NCI-H187 treated with DMSO at 0.1 percent for 48 hours (cell line): Measurements from ENCODE around the gene THAP8.
"Not testable (repeated sequence)": the region's sequence is repeated elsewhere in the genome, so short reads cannot be mapped to it uniquely, and the experiment has no call there.

Experiments used
- DNase-seq: peaks from one replicate; lab custom pipeline; 2025; lab: John Stamatoyannopoulos, UW

THAP8 gene

DNA sequence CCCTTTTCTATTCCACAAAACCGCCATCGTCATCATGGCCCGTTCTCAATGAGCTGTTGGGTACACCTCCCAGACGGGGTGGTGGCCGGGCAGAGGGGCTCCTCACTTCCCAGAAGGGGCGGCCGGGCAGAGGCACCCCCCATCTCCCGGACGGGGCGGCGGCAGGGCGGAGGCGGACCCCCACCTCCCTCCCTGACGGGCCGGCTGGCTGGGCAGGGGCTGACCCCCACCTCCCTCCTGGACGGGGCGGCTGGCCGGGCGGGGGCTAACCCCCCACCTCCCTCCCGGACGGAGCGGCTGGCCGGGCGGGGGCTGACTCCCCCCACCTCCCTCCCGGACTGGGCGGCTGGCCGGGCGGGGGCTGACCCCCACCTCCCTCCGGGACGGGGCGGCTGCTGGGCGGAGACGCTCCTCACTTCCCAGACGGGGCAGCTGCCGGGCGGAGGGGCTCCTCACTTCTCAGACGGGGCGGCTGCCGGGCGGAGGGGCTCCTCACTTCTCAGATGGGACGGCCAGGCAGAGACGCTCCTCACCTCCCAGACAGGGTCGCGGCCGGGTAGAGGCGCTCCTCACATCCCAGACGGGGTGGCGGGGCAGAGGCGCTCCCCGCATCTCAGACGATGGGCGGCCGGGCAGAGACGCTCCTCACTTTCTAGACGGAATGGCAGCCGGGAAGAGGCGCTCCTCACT lies 14.9 kb upstream of the THAP8 start:
- DNase-seq = not testable (repeated sequence)

DNA sequence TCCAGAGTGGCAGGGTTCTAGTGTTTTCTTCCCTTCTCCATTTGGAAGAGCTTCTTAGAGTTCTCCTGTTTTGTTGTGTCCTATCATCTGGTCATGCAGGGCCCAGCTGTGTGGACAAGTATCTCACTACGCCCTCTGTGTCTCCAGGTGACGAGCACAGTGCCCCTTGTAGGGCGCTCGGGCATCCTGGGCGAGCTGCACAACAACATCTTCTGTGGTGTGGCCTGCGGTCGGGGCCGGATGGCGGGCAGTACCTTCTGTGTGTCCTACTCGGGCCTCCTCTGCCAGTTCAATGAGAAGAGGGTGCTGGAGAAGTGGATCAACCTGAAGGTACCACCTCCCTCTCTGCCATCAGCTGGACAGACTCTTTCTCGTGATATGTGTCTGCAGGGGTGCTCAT lies 13.6 kb upstream of the THAP8 start:
- DNase-seq = no peak

- DNase-seq = no peak
Measured at GRCh38 chr19:36064826-36065225, 10.7 kb upstream of the THAP8 start.

- no peak for DNase-seq
Measured at GRCh38 chr19:36061367-36061766, 7.3 kb upstream of the THAP8 start.

DNA sequence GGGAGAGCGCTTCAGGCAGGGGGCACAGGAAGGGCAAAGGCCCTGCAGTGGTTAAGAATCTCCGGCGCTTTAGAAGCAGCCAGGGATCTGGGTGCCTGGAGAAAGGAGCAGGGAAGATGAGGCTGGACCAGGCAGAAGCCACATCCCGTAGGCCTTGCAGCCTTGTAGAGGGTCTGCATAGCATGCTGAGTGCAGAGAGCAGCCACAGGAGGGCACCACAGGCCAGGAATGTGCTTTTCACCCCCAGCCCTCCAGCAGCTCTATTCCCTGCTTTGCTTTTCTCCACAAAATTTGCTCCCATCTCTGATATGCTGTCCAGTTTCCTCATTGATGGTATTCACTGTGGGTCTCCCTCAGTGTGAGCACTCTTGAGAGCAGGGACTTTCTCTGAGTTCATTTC lies 6.3 kb upstream of the THAP8 start:
- DNase-seq = no peak

DNA sequence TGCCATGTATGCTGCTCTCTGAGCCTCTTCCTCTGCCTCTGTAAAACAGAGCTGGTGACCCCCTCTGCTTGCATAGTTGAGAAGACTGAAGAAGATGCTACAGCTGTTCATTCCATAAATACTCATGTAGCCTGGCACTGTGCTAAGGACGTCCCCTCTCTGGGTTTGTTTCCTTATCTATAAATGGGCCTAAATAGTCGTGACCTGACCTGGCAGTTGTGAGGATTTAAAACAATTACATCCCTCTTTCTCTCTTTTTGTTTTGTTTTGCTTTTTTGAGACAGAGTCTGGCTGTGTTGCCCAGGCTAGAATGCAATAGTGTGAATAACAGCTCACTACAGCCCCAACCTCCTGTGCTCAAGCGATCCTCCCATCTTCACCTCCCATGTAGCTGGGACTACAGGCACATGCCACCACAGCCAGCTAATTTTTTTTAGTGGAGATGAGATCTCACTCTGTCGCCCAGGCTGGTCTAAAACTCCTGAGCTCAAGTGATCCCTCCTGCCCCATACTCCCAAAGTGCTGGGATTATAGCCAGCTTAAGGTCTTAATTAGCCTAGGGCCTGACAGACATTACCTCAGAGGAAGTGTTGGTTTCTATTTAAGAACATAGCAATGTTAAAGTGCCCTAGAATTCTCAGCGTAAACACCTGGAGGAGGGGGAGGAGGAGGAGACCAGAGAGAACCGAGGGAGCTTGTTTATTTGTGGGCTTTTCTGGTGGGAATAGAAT lies 5.3 kb upstream of the THAP8 start:
- no peak for DNase-seq

- DNase-seq = no peak
Measured at GRCh38 chr19:36058481-36059179, 4.5 kb upstream of the THAP8 start.

DNA sequence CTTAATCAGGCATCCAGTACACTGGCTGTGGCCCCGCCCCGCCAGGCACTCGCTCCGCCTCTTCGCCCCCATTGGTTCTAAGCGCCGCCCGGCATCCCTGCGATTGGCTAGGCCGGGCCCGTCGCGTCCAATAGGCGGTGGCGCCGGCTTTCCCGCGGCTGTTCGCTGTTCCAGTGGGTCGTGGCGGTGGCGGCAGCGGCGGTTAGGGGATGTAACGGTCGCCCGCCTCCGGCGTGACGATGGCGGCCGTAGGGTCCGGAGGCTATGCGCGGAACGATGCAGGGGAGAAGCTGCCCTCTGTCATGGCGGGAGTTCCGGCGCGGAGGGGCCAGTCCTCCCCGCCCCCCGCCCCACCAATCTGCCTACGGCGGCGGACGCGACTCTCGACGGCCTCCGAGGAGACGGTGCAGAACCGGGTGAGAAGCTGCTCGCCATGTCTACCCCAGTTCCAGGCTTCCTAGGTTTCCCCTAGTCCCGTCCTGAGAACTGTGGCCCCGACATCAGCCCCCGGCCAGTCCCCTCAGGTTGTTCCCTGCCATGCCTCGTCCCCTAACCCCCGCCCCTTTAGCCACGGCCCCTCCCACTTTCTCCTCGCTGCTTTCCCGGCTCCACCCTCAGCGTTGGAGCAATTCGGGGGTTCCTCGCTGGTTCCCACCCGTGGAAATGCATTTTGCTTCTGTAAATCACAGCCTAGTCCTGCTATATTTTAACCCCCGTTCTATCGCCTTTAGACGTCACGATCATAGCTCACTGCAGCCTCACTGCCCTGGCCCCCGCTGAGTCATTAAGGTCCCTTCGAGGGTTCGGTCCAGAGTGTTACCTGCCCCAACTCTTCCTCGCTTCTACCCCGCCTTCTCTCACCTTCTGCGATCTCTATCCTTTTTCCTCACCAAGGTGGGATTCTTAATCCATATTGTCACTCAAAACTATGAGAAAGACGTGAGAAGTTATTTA lies 925 bp upstream of the THAP8 start, which contains the start of gene WDR62:
Gene WDR62 (plus strand): TSS at position 165 of the 954 bp plus-strand sequence. CDS start 75 bp downstream, at position 240.
- DNase-seq = peak; percentile 87

- no peak for DNase-seq
Measured at GRCh38 chr19:36051637-36052036, 2.4 kb downstream of the THAP8 start.

DNA sequence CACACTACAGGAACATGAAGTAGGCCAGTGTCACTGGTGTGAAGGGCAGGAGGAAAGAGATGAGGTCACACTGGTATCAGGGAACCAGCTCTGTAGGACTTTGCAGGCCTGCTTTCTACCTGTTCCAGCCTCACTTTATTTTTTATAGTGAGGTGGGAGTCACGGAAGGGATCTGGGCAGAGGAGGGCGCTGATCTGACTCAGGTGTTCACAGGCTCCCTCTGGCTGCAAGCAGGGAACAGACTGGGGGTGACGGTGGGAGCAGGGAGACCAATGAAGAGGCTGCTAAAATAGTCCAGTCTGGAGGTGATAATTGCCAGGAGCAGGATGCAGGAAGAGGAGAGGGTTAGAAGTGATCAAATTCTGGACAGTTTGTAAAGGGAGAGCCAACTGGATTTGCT lies 2.8 kb downstream of the THAP8 start:
- DNase-seq = no peak

DNA sequence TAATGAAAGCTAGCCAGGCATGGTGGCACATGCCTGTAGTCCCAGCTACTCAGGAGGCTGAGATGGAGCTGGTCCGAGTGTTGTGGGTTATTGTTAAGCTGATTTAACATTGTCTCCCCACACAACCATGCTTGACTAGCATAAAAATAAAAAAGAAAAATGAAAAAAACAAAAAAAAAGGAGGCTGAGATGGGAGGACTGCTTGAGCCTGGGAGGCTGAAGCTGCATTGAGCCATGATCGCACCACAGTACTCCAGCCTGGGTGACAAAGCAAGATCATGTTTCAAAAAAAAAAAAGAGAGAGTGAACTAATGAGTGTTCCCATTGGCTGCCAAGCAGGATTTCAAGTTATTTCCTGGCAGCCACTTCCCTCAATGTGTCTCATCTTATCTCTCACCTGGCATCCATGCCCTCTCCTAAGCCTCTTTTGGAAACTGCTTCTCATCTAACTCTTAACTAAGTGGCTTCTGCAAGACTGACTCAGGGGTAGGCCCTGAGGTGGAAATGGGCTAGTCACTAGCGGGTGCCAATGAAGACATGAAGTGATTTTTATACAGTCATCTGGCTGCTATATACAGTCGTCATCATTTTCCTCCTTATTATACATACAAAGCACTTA lies 4.9 kb downstream of the THAP8 start:
- DNase-seq = peak; percentile 14

DNA sequence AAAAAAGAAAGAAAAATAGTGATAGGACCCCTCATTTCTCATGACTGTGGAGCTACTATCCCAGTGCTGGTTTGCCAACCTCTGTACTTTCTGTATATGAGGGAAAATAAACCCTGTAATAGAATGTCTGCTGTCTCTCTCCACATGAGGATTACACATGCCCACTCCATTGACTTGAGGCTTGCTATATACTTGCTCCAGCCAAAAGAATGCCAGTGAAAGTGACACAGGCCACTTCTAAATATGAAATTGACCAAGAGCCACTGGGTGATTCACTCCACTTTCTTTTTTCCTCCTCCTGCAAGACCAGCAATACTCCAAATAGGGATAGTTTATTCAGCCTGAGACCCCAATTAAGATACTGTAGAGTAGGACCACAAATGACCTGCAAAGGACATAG lies 6.2 kb downstream of the THAP8 start:
- DNase-seq = no peak

- DNase-seq = no peak
Measured at GRCh38 chr19:36046443-36047050, 7.5 kb downstream of the THAP8 start.

DNA sequence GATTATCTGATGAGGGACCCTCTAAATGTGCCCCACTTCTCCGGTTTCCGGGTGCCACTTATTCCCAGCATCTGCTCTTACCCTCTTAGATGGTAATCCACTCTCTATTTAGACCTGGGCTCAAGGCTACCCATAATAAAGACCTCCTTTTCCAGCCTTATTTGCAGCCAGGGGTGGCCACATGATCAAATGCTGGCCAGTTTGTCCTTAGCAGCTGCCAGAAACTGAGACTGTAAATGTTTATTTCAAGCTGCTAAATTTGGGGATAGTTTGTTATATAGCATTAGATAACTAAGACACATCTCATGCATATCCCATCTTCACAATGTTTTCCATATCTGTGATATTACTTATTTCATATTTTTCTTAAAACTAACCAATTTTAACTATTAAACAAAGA lies 10.1 kb downstream of the THAP8 start:
- DNase-seq = no peak

- no peak for DNase-seq
Measured at GRCh38 chr19:36041831-36042230, 12.3 kb downstream of the THAP8 start.

DNA sequence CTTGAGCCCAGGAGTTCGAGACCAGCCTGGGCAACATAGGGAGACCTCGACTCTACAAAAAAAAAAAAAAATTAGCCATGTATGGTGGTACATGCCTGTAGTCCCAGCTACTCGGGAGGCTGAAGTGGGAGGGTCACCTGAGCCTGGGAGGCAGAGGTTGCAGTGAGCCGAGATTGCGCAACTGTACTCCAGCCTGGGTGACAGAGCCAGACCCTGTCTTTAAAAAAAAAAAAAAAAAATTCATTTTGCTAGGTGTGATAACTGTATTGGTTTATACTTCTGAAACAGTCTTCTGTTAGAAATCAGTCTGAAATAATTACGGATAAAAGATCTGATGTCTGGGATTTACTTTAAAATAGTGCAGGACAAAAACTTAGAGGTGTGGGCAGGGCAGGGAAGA lies 13.0 kb downstream of the THAP8 start:
- not testable (repeated sequence) for DNase-seq

GRCh38 chr19:36040495-36040894 lies 13.6 kb downstream of the THAP8 start:
- no peak for DNase-seq

DNA sequence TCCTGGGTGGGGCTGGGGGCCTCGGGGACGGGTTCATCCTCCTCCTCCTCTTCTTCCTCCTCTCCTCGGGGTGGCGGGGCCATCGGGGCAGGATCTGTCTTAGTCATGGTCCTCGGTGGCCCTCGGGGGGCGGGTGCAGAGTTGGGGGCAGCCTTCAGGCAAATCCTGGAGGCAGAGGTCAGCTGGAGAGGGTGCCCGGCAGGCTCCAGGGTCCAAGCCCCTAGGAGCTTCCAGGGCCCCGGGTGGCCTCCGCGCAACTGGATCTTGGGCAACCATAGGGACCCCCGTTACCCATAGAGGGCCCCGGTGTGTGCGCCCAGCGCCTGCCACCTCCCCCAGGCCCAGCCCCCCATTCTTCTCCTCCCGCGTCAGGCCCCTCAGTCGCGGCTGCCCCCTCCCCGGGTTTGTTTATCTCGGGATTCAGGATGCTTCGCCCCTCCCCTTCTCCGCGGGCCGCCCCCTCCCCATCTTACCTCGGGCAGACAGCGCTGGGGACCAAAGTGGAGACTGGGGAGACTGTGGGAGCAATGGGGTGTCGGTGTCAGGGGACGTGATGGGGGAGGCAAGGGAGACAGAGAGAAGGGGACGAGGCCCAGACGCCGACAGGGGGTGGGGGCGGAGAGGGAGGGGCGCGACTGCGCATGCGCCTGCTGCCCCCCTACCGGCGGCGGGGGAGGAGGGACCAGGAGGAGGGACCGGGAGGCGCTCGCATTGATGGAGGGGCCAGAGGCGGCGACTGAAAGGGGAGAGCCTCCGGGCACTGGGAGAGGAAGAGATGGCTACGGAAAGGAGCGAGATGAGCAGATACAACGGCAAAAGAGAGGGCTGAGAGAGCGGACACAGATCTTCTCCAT lies 21.6 kb downstream of the THAP8 start, which contains the start of gene CLIP3:
Gene CLIP3 (minus strand): TSS at position 623 of the 854 bp plus-strand sequence. CDS start 516 bp downstream, at position 107.
- DNase-seq = no peak

DNA sequence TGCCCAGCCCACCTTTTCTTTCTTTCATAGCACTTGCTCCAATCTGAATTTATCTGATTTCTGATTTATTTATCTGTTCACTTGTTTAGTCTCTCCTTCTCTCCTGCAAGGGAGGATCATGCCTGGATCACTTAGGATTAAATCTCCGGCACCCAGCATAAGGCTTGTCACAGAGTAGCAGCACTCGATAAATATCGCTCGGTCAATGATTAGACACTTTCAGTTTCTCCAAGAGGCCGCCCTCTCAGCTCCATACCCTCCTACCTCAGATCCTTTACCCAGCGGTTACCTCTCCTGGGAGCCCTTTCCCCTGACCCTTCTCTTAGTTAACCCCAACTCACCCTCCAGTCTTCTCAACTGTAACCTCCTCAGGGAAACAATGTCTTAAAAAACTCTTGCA lies 22.8 kb downstream of the THAP8 start:
- DNase-seq = no peak
